ENCODE measurements around the gene BCO2.

BCO2 gene

DNA sequence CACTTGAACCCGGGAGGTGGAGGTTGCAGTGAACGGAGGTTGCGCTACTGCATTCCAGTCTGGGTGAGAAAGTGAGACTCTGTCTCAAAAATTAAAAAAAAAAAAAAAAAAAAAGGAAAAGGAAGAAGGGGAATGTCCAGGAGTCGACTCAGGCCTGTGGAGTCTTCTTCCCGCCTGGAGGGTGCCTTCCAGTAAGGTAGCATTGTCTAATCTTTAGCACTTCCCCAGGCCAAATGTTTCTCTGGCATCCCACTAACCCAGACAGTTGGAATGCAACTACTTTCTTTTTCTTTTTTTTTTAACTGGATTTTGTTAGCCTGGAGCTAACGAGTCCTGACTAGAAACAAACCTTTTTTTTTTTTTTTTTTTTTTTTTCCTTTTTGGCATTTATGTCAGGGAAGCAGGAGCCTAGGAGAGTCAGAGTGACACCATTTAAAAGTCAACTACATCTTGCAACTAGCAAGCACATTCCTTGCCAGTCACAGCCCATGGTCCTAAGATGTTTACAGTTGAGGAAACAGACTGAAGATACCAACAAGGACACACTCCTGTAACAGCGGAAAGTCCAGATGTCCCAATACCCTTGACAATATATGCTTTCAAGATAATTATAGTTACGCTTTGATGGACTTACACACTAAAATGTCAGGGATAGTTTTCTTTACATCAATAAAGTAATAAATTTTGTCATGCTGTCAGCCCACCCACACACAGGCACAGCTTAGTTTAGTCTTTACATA lies 74.7 kb downstream of the BCO2 start:
- no peak for DNase-seq (ENCODE audit: low spot score)

DNA sequence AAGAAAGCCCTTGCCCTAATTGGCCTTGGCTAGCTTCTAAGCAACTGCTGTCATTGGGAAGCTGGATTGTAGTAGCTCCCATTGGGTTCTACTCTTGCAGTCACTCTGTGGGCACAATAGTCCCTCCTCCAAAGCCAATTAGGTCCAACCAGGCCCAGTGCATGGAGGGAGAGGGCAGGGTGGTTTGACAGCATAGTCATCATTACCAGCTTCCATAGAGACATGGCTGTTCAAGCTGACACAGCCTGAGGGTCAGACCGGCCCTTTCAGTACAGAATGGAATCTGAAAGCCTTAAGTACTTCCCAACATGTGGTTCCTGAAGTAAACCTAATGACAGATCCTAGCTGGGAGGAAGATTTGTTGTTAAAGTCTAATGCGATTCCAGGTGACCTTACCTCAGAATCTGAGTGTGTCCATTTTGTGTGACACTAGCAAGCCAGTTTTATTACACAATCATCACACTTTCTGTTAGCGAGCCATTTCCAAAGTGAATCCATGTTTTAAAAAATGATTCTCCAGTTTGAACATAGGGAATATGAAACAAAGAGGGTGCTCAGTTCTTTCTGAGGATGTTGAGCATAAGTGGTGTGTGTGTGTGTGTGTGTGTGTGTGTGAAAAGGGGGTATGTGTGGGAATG lies 78.4 kb downstream of the BCO2 start:
- DNase-seq (ENCODE audit: low spot score) = no peak

DNA sequence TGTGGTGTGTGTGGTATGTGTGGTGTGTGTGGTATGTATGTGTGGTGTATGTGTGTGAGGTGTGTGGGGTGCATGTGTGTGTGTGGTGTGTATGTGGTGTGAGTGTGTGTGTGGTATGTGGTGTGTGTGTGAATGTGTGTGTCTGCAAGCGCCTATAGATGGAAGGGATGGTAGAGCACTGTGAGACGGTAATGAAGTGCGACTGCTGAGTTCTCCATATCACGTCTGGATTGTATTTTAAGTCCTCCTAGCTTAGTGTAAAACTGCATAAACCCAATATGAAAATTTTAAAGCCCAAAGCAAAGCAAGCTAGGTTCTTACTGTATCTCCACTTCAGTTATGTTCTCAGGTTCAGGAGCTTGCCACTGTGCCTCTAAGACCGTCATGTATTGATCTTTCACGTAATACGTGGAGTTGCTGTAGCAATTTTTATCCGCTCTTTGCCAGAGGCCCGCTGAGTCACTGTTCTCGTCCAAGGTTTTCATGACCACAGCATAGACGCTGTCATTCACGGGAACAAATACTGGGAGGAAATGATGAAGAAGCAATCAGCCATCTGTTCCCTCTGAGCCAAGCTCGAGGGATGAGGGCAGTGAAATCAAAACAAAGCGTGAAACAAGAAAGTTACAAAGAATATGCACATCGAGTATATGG lies 79.9 kb downstream of the BCO2 start:
- DNase-seq (ENCODE audit: low spot score) = peak; percentile 61

DNA sequence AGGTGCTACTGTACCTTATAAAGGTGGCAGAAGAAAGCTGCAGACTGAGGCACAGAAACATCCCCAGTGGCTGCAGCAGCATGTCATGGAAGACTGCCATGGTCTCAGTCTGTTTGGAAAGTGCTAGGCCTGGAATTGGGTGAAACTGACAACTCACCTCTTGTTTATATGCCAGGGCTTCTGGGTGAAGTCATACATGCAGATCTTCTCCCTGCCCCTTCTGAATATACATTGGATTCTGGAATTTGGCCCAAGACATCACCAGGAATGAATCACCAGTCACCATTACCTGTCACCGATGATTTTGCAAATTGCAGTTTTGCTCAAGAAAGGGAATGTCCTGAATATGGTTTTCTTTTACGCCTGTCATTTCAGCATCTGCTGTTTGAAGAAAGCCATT lies 85.2 kb downstream of the BCO2 start, which contains the start of gene PLET1:
Gene PLET1 (minus strand): TSS at position 371 of the 400 bp plus-strand sequence. CDS start 271 bp downstream, at position 100.
- no peak for DNase-seq (ENCODE audit: low spot score)

DNA sequence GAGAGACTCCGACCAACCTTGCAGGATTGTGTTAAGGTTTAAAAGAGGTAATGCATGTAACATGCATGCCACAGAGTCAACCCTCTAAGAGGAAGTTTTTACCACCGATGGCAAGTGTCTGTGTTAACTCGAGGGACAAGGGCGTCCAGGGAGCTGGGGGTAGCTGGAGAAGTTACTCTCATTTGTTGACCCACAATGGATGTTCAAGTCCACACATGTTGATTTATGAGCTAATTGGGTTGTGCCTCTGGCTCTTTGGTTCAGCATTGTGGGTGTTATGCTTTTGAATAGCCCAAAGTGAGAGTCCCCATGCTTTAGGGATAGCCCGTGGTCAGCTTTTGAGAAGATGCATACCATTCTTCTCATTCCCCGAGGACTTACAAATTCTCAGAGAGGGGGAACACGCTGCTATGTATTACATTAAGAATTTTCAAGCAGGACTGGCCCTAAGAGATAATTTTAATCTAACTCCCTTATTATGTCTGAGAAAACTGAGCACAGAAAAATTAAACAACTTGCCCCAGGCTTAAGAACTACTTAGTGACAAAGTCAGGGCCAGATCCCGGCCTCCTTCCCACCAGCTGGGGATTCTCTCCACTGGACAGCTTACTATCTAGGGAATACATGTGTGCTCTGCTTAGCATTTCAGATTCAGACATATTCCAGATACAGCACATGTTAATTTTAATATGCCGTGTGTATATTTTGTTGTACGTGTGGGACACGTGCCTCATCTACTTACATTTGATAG lies 90.5 kb downstream of the BCO2 start:
- no peak for DNase-seq (ENCODE audit: low spot score)

DNA sequence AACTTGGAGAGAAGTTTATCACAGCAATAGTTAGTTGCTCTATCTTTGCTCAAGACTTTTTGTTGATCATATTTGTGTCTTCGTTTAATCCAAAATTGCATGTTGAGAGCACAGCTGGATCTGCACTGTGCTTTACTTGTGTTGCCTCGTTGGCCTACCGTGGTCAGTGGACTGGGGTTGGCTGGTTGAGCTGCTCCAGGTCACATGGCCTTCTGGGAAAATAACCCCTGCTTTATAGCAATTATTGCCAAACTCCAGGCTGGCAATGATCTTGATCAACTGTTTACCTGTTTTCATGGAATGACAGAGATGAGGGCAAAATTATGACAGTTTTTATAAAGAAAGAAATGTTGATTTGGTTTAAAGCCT lies 91.1 kb downstream of the BCO2 start:
- DNase-seq (ENCODE audit: low spot score) = no peak

DNA sequence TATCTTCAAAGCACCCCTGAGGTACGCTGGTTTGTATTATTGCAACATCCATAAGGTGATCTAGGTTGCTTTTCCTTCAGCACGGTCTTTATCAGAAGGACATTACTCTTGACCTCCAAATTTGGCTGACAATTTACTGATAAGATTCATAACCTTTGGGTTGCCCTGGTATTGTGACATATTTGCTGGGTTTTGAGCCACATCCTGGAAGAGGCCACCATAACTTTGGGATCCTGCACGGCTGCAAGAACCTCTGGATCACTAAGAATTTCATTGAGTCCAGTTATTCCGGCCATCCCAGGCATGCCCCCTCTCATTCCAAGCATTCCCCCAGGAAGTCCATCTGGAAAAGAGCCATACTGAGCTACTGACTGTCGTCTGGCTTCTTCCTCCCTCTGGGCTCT lies 91.9 kb downstream of the BCO2 start:
- no peak for DNase-seq (ENCODE audit: low spot score)

DNA sequence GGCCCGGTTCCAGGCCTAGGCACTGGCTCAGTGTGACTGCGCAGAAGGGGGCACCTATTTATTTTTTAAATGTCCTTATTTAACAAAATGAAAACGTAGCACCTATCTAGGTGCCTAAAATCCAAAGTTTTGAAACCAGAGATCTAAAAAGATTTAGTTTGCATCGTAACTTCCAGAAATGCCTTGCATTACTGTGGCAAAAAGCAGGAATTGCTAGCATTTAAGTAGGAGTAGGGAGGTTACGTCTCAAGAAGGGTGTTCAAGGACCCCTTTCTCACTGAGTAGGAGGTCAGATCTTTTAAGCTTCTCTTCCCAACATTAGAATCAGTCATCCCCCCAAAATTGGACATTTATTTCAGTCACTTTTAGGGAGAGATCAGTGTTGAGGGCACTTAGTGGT lies 93.1 kb downstream of the BCO2 start:
- no peak for DNase-seq (ENCODE audit: low spot score)

Measured in AG08396 (cell line).